ENCODE measurements around the gene CXCR2.
"Not testable (repeated sequence)": the region's sequence is repeated elsewhere in the genome, so short reads cannot be mapped to it uniquely, and the experiment has no call there.

The CXCR2 gene

DNA sequence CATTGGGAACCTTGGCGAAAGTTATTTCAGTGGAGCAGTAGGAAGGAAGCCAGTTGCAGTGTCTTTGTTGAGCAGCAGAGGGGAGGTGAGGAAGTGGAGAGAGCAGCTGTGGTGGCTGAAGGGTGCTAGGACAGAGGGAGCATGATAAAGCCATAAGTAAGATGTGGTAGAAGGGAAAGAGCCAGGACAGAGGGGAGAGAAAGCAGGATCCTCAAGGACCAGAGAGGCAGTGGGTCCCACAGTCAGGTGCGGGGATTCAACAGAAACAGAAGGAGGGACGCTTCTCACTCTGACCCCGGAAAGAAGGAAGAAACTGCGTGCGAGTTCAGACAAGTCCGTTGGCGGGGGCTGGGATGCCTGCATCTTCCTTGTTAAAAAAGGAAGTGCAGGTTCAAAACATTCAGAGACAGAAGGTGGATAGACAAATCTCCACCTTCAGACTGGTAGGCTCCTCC is at the start of gene CXCR2:
Gene CXCR2, plus strand, starts transcription at position 403 of the 455 bp plus-strand sequence. CDS start 8,774 bp downstream, outside the sequence.
- peak; percentile 17 for DNase-seq (ENCODE audit: low spot score)

DNA sequence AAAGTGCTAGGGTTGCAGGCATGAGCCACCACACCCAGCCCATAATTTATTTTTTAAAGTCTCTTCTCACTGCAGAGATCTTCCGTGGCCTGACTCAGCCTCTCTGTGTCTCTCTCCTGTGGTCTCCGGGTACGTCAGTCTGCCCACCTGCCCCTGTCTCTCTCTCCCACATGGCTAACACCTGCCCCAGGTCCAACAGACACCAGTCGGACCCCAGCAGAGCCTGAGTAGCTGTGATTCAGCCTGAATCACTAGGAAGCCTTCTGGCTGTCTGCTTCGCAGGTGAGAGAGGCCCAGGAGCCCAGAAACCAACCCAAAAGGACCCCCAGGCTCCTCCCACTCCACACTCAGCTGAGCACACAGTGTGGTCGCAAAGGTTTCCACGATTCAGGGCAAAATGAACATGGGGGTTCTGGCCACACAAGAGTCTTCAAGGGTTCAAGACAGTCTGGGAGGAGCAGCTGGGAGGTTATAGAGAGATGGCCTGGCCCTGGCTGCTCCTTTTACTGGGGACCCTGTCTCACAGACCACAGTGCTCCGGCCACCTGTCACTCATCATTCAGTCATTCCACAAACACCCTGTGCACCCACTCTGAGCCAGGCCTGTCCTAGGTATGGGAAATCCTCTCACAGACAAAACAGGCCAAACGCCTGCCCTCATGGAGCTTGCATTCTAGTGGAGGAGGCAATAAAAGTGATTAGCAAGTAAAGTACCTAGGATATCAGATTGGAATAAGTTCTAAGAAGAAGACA is 48.2 kb upstream of the CXCR2 start:
- DNase-seq (ENCODE audit: low spot score) = no peak

DNA sequence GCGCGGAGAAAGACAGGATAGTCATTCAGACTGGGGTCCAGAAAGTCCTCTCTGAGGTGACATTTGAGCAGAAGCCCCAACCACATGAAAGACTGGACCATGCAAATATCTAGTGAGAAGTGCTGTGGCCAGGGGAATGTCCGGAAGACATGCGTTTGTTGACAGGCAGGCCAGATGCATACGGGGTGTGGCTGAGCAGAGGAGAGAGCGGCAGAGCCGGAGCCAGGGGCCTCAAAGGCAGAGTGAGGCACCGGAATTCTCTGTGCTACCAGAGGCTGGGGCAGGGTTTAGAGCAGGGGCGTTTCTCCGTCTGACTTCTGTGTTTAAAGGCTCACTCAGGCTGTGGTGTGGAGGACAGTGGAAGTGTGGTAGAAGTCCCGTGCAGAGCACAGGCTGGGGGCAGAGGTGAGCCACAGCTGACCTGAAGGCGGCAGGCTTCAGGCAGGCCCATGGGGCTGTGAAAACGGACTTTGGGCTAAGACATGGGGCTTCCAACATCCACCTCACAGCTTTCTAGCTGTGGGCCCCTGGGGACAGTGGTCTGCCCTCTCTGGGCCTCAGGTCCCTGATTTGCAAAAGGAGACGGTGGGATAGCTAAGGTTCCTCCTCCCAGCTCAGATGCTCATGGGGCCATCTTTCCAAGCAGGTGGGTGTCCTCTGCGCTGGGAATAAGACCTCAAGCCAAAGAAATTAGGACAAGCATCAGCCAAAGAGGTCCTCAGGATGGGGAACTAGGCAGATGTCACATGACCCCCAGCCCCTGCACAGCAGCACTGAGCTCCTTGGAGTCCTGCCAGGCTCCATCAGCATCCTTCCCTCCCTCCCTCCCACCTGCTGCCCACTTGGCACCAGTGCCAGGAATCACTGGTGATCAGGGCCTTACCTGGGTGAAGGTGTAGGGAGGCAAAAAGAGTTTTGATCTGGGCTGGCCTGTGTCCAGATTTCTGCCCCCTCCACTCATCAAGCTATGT is 45.6 kb upstream of the CXCR2 start:
- DNase-seq (ENCODE audit: low spot score) = no peak

DNA sequence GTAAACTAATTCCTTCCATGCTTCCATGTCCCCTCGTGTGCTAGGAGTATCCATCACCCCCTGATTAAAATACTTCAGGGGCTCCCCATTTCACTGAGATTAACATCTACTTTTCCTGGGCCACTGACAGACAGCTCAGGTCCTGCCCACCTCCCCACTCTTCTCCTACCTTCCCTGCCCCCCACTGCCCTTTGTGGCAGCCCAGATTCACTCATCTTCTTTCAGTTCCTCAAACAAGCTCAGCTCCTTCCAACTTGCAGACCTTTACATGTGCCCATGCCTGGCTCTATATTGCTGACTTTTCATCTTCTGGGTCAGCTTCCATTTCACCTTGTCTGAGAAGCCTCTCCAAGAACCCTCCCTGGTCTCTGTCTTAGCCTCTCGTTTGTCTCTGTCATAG is 44.8 kb upstream of the CXCR2 start:
- no peak for DNase-seq (ENCODE audit: low spot score)

DNA sequence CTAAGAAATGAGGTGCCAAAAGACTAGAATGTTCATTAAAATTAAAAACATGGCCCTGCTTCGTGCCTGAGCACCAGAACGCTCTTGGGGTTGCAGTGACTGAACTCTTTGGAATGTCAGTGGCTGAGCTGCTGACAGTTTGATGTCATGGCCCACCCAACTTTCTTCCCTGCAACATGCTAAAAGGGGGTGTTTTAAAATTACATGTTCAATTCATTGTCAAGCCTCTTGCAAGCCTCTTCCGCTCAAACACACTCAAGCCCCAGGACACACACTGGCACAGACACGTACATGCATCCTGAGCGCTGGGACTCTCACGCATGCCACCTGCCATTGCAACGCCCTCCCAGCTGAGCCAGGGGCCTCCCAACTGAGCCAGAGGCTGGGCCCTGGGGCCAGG is 44.1 kb upstream of the CXCR2 start:
- DNase-seq (ENCODE audit: low spot score) = no peak

DNA sequence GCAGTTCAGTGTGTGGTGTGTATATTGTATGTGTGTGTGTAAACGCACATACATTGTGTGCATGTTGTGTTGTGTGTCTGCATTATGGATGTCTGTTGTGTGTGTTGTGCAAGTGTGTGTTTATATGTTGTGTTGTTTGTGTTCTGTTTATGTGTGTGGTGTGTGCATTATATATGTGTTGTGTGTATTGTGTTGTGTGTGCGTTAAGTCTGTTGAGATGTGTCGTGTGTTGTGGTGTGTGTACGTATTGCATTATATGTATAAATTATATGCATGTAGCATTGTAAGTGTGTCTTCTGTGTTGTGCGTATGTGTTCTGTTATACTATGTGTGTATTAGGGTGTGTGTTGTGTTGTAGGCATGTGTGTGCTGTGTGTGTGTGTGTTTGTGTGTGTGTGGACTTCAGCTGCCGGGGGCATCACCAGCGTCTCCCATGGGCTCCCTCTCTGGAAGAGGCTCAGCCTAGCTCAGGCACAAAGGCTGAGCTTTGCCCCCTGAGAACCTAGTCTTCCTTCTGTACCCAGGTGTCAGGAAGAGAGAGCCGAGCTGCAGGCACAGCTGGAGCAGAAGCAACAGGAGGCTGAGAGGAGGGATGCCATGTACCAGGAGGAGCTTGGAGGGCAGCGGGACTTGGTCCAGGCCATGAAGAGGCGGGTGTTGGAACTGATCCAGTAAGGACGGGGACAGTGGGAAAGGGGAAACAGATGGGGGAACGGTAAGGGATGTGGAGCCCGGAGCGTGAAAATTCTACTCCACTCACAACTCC is 43.1 kb upstream of the CXCR2 start:
- no peak for DNase-seq (ENCODE audit: low spot score)

DNA sequence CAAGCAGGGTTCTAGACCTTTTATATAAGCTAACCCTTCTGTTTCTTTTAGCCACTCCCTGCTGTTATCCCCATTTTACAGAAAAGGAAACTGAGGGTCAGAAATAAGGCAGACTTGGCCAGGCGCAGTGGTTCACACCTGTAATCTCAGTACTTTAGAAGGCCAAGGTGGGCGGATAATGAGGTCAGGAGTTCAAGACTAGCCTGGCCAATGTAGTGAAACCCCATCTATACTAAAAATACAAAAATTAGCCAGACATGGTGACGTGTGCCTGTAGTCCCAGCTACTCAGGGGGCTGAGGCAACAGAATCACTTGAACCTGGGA is 42.5 kb upstream of the CXCR2 start:
- DNase-seq (ENCODE audit: low spot score) = no peak

DNA sequence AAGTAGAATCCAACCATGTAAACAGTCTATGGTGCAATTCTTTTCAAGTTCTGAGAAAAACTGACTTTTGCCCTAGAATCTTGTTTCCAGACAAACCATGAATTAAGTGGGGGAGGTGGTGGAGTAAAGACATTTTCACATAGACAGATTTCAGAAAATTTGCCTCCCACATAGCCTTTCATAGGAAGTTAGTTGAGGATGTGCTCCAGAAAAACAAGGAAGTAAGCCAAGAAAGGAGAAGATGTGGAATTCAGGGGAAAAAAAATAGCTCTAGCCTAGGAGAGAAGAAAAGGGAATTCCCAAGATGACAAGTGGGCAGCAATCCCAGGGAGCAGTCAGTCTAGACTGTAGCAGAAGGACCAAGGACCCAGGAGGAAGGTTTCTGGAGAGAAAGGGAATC is 39.4 kb upstream of the CXCR2 start:
- no peak for DNase-seq (ENCODE audit: low spot score)

DNA sequence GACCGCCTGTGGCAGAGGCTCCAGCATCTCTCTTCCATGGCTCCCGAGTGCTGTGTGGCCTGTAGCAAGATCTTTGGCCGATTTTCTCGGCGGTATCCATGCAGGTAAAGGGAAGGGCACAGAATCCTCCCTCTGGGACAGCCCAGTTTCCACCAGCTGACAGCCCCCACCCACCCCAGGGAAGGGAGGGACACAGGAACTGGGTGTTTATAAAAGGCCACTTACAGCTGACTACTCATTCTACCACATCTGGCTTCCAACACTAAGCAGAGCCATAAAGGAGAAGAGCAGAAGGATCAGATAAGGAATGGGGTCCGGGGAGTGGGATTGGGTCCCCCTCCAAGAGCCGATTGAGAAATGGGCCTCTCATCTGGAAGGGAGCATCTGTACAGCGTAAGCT is 36.6 kb upstream of the CXCR2 start:
- DNase-seq (ENCODE audit: low spot score) = no peak

DNA sequence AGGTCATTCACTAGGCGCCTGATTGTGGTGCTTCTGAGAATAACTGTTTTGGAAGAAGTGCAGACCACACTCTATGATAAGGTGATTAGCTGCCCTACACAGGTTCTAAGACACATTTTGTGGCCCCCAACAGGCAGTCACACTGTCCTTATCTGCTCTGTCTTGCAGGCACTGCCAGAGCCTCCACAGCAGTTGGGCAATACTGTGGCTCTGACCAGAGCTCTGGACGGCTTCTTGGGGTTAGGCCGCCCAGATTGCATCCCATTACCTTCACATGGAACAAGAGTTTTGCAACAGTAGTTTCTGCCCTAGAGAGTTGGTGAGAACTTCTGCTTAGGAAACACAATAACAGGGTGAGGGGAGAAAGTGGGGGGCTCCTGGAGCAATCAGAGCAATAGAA is 34.1 kb upstream of the CXCR2 start:
- DNase-seq (ENCODE audit: low spot score) = no peak

DNA sequence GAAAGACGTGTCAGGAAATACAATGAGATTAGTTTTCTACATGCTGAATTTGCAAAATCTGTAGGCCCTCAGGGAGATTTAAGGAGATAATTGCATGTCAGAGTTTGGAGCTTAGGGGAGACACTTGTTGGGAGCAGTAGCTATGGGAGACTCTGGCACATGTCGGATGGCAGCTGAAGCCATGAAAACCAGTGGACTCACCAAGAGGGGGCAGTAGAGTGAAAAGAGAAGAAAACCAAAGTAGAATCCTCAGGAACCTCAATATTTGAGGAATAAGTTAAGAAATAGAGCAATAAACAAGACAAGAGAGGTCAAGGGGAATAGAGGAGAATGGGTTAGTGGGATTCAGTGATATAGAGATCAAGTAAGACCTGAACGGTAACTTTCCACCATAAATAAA is 31.9 kb upstream of the CXCR2 start:
- no peak for DNase-seq (ENCODE audit: low spot score)

DNA sequence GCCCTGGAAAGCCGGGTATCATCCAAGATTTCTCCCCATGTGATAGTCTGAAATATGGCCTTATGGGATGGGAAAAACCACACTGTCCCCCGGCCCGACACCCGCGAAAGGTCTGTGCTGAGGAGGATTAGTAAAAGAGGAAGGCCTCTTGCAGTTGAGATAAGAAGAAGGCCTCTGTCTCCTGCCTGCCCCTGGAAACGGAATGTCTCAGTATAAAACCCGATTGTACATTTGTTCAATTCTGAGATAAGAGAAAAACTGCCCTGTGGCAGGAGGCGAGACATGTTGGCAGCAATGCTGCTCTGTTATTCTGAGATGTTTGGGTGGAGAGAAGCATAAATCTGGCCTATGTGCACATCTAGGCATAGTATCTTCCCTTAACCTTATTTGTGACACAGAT is 30.0 kb upstream of the CXCR2 start:
- DNase-seq (ENCODE audit: low spot score) = no peak

DNA sequence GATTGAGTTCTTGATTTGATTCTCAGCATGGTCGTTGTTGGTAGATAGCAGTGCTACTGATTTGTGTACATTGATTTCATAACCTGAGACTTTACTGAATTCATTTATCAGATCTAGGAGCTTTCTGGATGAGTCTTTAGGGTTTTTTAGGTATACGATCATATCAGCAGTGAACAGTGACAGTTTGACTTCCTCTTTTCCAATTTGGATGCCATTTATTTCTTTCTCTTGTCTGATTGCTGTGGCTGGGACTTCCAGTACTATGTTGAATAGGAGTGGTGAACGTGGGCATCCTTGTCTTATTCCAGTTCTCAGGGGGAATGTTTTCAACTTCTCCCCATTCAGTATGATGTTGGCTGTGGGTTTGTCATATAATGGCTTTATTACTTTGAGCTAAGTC is 27.9 kb upstream of the CXCR2 start:
- no peak for DNase-seq (ENCODE audit: low spot score)

DNA sequence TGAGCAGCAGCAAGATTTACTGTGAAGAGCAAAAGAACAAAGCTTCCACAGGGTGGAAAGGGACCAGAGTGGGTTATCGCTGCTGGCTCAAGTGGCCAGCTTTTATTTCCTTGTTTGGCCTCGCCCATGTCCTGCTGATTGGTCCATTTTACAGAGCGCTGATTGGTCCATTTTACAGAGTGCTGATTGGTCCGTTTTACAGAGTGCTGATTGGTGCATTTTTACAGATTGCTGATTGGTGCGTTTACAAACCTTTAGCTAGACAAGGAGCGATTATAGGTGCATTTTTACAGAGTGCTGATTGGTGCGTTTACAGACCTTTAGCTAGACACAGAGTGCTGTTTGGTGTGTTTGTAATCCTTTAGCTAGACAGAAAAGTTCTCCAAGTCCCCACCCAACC is 17.0 kb upstream of the CXCR2 start:
- not testable (repeated sequence) for DNase-seq (ENCODE audit: low spot score)

DNA sequence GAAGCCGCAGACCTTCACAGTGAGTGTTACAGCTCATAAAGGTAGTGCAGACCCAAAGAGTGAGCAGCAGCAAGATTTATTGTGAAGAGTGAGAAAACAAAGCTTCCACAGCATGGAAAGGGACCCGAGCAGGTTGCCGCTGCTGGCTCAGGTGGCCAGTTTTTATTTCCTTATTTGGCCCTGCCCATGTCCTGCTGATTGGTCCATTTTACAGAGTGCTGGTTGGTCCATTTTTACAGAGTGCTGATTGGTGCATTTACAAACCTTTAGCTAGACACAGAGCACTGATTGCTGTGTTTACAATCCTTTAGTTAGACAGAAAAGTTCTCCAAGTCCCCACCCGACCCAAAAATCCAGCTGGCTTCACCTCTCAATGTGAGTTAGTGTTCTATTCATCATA is 4.0 kb upstream of the CXCR2 start:
- not testable (repeated sequence) for DNase-seq (ENCODE audit: low spot score)

DNA sequence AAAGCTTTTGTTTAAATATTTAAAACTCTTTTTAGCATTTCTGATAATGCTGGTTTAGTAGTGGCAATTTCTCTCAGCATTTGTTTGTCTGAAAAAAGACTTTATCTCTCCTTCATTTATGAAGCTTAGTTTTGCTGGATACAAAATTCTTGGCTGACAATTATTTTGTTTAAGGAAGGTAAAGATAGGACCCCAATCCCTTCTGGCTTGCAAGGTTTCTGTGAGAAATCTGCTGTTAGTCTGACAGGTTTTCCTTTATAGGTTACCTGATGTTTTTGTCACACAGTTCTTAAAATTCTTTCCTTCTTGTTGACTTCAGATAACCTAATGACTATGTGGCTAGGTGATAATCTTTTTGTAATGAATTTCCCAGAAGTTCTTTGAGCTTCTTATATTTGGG is 3.5 kb upstream of the CXCR2 start:
- not testable (repeated sequence) for DNase-seq (ENCODE audit: low spot score)

DNA sequence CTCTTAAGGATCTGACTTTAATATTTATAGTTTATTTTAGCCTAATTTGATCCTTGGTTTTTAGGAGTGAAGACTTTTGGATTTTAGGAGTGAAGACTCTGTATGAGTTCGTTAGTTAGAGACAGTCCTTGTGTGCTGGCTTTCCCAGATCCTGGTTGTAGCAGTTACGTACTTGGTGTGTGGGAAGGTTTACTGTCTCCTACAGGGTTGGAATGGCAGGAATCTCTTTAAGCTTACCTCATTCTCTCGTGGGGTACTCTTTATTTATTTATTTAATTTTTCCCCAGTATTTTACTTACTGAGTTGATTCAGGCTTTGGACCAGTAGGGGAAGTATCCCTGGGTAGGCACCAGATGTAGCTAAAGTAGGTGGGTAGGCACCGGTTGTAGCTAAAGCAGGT is 1.8 kb upstream of the CXCR2 start:
- no peak for DNase-seq (ENCODE audit: low spot score)

DNA sequence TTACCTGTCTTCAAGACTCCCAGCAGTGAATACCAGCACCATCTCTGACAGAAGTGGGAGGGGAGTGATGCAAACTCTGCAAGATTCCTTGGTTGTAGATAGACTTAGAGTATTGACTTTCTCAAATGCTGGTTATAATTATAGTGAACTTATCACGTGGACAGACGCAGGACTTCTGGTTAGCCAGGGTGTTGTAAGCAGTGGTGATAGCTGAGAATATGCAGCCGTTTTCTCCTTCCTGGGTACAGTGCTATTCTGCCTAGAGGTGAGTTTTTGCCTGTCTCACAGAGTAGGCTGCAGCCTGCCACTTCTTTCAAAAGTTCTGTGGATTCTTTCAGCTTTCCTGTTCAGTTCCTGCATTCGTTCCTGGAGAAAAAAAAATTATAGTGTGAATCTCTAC is 733 bp upstream of the CXCR2 start:
- DNase-seq (ENCODE audit: low spot score) = no peak

DNA sequence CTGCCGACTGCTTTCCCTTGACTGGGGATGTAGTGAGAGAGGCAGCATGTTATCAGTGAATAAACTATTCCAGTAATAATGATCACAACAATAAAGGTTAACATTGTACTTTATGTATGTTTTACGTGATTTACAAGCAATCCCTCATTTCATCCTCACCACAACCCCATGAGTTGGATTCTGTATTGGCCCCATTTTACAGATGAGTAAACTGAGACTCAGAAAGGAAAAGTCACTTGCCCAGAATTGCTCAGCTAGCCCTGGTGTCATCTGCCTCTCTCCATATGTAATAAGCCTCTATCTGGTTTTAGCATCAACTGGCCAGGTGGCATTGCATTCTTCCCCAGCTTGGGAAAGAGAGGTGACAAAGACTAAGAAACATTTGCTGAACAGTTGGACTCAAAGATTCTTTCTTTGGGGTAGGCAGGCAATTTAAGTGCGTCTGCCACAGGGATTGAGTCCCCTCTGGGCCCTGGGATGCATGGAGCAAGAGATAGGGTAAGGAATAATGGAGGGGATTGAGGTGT is 2.2 kb downstream of the CXCR2 start:
- DNase-seq (ENCODE audit: low spot score) = no peak

DNA sequence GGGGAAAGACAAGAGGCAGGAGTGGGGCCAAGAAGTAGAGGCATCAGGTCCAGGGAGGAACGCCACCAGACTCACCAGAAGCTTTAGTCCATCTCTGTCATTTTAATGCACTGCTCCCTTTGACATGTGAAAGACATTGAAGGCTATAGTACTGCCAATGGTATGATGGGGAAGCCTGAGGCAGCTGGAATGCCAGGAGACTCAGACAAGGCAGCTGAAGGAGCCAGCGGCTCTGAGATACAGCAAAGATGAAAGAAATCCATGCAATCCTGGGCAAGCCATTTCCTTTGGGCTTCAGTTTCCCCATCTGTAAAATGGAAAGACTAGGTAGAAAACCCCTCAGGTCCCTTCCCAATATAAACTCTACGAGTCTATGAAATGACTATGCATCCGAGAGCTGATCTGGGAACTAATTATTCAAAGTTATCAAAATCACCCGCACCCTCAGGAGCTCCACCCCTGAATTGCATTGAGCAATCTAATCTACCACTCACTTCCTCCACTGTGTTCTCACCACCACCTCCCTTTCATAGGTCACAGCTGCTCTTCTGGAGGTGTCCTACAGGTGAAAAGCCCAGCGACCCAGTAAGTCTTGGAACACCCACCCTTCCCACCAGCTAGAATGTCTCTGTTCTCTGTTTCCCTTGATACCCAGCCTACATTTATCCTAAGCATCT is 3.1 kb downstream of the CXCR2 start:
- no peak for DNase-seq (ENCODE audit: low spot score)

DNA sequence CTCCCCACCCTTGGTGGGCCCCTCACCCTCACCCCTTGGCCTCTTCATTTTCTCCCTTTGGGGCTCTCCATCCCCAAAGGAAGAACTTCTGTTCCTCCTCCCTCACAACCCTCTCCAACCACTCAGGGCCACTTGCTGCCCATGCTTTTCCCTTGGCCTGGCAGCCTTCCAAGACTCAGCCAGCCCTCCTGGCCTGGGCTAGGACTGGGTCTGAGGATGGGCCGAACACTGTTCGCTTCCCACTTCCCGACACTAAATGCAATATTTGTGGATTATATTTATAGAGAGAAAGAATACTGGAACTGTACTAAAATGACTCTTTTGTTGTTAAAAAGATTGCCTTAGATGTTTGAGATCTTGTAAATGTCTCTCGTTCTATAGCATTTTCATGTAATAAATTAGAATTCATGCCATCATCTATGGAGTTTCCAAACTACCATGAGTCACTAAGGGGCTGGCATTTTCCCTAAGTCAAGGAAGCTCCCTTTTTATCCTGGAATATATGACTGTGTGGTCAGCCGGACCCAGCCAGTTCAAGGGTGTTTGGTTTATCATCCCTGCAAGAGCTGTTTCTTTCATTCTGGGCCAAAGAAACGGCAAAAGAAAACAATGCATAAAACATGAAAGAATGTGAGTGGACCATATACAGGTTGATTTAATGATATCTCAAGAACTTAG is 3.8 kb downstream of the CXCR2 start:
- DNase-seq (ENCODE audit: low spot score) = no peak
